T1000 (cell line): Measurements from ENCODE around the gene MCF2L2.
"Not testable (repeated sequence)": the region's sequence is repeated elsewhere in the genome, so short reads cannot be mapped to it uniquely, and the experiment has no call there.

Experiments used
- DNase-seq: peaks from one replicate; lab custom pipeline; 2025; ENCODE audit warnings: mixed read lengths; lab: John Stamatoyannopoulos, UW

The MCF2L2 gene

DNA sequence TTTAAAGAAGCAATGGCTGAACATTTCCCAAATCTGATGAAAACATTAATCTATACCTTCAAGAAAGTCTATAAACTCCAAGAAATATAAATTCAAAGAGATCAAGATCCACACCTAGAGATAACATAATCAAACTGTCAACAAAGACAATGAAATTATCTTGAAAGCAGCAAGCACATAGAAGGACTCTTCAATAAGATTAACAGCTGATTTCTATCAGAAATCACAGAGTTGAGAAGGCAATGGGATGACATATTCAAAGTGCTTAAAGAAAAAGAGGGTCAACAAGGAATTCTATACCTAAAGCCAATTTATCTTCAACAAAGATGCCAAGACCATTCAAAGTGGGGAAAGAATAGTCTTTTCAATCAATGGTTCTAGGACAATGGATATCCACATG is 224.7 kb downstream of the MCF2L2 start:
- DNase-seq: no peak

DNA sequence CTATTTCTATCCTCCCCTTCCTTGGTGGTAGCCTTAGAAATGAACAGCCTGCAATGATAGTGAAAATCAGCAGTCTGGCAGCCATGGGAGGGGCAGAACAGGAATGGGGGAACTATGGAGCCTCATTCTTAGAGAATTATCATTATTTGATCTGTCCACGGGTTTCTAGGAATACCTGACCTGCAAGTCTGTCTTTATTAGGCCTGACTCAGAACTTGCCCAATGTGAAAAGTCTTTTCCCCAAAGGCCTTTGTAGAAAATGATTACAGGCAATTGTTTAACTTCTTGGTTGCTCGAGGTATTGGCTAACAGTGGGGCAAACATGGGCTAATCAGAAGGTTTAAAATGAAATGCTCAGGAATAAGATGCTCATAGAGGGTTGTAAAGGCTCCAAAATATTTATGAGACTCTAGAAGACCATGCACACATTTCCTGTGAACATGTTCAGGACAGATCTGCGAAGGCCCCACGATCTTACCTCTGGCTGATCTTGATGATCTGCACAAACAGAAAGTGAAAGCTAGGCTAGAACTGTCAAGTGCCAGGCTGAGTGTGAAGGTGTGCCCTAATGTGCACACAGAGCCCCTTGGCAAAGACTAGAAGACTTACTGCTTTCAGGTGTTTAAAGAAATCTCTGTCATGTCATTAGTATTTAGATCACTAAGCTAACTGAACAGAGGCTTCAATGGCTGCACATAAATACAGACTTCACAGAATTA is 226.3 kb downstream of the MCF2L2 start:
- DNase-seq: no peak

DNA sequence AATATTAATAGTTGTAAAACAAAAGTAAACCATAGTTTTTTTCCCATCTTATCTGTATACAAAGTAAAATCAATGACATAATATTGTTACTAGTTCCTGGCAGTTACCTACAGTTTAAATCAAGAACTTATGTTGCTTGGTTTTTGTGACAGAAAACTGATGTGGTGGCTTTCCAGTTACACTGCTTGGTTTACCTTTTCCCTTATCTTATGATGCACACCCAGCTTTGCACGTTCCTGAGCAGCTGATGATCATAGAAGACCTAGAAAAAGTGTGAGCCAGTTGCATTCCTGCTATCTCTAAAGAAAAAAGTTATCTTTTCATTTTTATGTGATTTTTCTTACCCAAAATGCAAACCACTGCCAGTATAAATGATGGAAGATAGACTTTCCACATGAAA is 229.5 kb downstream of the MCF2L2 start:
- DNase-seq: no peak

DNA sequence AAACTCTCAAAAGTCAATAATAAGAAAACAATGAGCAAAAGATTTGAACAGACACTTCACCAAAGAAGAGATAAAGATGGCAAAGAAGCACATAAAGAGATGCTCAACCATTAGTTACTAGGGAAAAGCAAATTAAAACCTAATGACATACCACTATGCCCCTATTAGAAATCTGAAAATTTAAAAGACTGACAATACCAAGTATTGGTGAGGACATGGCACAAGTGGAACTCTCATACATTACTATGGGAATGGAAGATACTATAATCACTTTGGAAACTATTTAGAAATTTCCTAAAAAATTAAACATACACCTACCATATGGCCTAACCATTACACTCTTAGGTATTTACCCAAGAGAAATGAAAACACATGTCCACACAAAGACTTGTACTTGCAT is 230.7 kb downstream of the MCF2L2 start:
- no peak for DNase-seq

DNA sequence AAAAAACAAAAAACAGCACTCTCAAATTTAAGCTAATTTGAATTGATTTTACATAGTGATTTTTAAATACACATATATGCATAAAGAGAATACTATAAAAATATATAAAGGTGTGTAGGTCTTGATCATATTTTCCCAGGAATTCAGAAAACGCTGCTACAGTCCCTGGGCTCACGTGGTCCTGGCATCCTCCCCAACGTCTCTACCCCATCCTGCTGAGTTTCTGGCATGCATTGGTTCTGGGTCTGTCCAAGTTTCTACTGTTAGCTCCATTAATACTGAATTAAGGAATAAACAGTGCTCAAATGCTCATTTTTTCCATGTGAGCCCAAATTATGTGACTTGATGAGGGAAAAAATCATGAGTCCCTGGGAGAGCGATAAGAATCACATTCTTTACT is 233.2 kb downstream of the MCF2L2 start:
- DNase-seq: no peak

DNA sequence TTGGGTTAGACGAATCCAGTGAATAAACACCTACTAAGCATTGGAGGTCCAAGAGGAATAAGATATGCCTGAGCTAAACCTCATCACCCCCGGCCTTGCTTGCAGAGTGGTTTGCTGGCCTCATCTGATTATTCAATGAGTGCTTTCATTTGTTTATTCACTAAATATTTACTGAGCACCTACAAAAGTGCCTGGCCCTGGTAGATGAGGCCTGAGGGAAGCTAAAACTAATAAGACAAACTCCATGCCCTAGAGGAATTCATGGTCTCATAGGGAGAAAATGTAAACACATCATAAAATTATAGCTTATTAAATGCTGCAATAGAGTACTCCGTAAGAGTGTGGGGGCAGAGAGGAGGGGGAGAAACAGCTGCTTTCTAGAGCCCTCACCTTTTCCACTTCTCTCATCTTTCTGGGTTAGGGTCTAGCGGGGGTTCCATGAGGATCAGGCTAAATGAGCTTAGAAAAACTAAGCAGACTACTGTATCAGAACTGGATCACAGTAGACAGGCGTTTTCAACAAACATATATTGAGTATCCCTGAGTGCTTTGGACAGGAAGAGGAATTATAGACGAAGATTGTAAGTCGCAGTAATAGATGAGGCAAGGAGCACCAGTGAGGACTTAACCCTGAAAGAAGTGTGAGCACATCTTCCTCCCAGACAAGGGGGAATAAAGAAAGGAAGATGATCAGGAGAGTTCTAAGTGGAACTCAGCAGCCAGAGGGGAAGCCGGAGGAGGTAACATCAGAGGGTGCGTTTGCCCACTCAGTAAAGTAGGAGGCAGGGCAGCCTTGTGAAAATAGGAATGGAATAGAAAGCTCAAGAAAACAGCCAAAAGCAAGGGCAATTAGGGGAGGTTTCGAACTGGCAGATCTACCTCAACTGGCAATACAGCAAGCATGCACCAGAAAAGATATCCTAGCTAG is 234.4 kb downstream of the MCF2L2 start:
- DNase-seq: no peak

DNA sequence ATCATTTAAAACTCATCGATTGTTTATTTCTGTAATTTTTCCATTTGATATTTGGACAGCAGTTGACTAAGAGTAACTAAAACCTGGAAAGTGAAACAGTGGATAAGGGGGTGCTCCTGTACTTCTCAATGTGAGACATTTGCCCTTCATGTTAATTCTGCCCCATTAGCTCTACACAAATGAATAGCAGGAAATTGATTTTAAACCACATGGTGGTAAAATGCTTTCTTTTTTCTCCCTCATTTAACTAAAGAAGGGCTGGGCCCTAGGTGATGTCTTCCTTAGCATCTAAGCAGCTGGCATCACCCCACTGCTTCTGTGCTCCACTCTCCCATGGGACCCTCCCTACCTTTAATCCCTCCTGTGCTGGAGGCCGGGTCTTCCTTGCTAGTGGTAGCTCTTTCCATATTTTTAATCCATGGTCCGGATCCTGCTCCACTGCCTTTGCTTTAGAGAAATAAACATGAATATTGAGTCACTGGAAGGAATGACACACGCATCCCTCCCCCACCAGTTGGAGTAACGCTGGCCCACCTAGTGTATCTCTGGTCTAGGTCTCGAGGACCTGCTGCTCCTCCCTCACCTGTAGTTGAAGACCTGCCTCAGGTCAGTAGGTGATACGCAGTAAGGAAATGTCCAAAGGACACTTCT is 235.6 kb downstream of the MCF2L2 start:
- DNase-seq: no peak

DNA sequence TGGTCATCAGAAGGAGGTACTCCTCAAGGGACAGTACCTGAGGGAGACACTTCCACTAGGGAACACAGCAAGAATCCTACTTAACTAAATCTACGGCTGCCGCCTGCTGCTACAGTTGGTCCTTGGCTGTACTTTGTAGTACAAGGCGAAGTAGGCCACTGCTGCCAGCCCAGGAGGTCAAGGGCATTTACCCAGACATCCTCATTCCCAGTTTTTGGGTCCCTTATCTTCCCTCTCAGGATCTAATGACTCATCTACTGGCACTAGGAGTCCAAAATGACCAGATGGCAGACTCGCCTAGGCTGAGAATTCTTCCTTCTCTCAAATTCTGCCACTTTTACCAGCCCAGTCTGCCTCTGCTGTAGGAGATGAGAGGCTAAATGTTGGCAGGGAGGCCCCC is 238.8 kb downstream of the MCF2L2 start:
- DNase-seq: no peak

DNA sequence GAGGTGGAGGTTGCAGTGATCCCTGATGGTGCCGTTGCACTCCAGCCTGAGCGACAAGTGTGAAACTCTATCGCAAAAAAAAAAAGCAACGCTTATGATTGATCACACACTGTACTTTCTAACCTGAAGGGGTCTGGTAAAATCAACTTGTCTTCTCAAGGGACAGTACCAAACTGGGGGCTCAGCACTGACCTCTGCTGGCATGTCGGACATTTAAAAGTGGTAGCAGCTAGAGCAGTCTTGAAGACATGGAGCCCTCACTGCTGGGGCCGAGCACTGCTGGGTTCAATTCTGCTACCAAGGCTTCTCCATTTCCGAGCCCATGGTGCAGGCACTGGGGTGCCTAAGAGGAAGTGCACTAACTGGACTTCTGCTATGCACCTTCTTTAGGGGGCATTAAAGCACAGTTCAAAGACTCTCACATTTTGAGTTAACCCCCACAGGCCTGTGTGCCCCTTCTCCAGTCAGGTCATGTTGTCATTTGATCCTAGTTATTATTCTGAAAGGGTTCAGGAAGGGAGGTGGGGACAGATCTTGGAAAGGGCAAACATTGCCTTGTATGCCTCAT is 239.4 kb downstream of the MCF2L2 start:
- DNase-seq: no peak

DNA sequence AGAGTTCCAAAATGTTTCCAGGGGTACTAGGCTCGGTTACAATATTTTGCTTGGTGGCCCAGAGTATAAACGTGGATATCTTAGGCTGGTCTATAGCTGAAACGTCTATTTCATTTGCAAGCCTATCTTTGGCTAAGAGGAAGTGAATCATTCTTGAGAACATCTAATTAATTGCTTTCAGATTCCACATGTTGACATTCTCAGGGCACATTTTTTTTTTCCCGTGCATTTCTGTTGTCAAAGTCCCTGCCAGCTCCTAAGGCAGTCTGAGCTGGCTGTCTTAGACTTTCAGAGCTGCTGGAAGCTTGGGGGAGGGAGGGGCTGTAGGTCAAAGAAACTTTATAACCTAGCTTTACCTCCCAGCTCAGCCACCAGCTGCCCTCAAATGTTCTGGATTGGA is 242.7 kb downstream of the MCF2L2 start:
- no peak for DNase-seq

DNA sequence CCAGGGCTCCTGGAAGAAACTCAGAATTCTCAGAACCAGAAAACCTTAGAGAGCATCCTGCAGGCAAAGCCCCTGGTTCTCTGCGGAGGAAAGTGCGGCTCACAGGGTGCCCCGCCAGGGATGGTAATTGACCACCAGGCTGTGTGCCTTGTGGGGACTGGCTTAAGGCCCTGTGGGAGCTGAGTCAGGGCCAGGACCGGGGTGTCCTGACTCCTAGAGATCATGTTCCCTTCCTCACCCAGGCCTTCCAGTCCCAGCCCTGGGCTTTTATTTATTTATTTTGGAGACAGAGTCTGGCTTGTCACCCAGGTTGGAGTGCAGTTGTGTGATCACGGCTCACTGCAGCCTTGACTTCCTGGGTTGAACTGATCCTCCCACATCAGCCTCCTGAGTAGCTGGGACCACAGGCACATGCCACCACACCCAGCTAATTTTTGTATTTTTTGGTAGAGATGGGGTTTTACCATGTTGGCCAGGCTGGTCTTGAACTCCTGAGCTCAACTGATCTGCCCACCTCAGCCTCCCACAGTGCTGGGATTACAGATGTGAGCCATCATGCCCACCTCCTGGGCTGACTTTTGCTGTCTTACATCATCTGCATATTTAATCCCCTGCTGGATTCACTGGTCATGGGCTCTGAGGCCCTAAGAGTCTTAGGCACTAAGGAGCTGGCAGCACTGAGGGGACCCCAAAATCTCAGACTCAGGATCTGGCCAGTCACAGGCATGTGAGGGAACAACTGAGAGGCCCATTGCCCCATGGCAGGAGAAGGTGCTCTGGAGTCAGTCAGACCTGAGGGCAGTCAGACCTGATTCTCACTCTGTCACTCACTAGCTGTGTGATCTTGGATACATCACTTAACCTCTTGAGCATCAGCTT is 245.4 kb downstream of the MCF2L2 start:
- DNase-seq: no peak

DNA sequence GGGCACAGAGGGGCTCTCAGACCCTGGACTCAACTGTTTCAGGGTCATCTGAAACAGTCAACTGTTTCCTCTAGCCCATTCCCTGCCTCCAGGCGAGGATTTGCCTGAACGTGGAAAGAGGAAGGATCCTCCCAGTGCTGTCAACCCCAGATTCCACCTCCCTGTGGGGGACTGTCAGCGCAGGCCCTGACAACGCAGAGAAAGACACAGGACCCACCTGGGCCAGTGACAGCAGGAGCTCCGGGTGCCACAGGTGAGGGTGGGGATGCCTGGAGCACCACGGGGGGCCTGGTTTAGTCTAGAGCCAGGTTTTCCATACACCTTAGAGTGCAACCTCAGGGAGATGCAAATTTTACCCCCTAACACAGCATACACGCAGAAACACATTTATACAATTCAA is 246.3 kb downstream of the MCF2L2 start:
- DNase-seq: no peak

DNA sequence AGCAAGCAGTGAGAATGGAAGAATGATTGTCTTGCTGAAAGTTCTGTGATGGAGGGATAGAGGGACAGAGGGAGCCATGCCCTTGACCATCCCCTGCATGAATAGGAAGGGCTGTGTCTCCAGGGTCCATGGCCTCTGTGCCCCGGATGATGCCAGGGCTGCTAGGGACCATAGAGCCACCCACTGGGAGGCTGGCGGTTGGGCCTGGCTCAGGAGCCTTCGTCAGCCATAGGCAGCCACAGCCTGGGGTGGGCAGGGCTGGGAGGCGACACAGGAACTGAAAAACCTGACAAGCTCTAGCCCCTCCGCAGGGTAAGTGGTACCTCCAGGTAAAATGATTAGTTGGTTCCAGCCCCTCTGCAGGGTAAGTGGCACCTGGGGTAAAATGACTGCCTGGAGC is 246.8 kb downstream of the MCF2L2 start:
- DNase-seq: no peak

DNA sequence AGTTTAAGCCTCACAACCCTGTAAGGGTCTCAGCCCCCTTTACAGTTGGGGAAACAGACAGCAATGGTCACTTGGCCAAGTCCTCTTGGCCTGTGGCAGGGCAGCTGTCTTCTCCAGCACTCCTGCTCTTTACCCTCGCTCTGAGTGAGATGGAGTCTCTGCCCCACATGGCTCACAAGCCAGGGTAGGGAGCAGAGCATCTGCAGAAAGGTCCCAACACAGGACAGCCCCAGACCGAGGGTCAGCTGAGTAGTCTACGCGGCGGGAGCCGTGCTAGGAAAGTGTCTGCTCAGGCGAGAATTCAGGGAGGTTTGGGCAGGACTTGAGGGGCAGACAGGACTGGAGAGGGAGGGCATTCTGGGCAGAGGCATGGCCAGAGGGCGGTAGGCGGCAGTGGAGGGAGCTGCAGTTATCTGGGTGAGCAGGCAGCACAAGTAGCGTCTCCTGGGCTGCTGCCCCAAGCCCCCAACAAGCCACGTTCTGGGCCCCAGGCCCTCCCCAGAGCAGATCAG is 247.6 kb downstream of the MCF2L2 start:
- DNase-seq: no peak

DNA sequence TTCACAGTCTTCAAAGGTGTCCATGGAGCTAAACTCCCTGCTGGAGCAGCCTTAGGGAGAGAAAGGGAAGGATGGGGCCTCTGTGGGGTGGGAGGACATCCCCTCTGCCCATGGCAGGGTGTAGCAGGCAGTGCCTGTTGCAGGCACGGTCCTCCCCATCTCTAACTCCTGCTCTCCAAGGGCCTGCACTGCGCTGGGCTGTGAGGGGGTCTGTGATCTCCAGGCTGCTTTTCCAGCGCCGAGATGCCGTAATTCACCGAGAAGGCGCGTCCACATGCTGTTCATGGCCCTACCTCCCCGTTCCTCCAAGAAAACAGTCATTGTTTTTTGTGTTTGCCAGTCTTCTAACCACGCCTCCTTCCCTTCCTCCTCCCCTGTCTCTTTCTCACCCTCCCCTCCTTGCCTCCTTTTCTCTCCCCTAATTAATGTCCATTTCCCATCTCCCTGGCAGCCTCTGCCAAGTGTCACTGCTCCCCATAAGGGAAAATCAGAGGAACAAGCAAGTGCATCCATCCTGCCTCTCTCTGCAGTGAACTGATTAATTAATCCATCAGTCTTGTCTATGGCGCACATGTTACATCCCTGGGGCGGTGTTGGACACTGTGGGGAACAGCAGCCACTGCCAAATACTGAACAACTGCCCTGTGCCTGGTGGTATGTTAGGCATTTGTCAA is 248.2 kb downstream of the MCF2L2 start:
- no peak for DNase-seq

DNA sequence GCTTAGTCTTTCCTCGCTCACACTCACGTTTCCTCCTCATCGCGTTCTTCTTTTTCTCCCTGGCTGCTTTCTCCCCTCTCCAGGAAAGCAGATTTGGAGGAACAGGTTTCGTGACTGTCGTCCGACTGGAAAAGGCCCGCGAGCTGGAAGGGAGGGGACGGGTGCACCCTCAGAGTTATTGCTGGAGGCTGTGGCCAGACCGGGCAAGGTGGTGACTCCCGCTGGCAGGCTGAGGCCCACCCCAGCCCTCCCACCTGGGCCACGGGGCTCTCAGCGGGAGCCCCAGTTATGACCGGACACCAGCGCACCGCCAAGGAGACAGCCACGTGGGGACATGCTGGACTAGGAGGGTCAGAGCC is 248.9 kb downstream of the MCF2L2 start:
- not testable (repeated sequence) for DNase-seq

DNA sequence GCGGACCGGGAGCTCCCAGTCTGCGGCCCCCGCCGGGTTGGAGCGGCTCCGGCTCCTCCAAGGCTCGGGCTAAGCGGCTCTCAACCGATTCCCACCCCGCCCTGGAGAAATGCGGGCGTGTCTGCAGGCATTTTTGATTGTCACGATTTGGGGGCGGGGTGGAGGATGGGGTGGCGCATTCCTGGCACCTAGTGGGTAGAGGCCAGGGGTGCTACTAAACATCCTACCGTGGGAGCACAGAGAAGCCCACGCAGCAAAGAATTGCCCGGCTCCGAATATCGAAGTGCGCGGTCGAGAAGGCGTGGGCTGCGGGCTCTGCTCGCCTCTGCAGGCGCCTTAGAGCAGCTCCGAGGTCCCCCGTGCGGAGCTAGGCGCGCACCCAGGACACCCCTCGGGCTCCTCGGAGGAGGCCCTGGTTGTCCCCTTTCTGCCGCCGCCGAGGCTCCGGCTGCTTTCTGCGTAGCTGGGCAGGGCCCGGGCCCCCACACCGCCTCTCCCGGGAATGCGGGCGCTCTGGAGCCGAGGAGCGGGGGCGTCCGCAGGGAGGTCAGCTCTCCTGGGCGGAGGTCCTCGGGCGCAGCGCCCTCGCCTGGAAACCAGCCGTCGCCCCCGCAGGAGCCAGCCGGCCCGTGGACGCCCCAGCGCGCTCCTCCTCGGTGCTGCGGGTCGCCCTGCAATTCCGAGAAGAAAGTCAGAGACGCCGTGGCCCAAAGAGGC is 249.4 kb downstream of the MCF2L2 start:
- DNase-seq: no peak

DNA sequence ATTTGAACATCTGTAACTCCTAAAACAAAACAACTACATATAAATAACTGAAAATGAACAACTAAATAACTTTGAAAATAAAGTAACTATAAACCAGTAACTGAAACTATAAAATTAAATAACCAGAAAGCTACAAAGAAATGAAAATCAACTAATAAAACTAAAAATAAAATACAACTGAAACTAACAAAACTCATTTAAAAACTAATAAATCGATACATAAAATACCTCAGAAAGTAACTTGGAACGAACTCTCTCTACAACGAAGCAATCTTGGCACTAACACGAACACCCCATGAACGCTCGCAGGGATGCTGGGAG is 249.9 kb downstream of the MCF2L2 start:
- DNase-seq: no peak

DNA sequence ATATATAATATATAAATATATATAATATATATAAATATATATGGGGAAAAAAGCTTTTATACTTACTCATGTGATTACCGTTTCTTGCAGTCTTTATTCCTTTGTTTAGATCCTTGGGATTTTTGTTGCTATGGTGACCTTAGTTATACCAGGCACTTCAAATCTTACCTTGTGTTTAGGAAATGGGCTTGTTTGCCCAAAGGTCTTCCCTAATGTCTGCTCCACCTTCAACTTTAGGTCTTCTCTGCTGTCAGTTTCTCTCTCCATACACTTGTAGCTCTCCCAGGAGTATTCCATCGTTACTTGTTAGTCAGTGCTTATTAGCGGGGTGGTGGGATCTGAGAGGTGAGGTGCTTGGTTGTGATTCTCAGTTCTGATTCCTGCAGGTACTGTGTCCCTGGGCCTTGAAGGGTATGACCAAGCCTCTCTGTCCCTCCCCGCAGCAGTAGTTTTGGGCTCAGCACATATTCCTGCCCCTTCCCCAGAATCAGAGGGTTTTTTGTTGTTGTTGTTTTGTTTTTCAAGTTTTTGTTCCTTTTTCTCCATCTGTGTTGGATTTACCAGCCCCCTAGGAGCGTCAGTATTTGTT is 256.3 kb downstream of the MCF2L2 start:
- no peak for DNase-seq

DNA sequence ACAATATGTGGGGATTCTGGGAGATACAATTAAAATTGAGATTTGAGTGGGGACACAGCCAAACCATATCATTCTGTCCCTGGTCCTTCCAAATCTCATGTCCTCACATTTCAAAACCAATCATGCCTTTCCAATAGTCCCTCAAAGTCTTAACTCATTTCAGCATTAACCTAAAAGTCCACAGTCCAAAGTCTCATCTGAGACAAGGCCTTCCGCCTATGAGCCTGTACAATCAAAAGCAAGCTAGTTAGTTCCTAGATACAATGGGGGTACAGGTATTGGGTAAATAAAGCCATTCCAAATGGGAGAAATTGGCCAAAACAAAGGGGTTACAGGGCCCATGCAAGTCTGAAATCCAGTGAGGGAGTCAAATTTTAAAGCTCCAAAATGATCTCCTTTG is 260.4 kb downstream of the MCF2L2 start:
- DNase-seq: not testable (repeated sequence)
